Neural crest cell (in vitro differentiated cells): ENCODE measurements around the gene ZBTB5. TPM values are rescaled to one million over a fixed set of nuclear protein-coding genes. Genes with fewer than 3 reads are reported as not detected.
A peak's percentile ranks its signal among the peaks of the same experiment; 100 is the strongest.
"Not testable (repeated sequence)": the region's sequence is repeated elsewhere in the genome, so short reads cannot be mapped to it uniquely, and the experiment has no call there.

Source experiments
- DNase-seq: peaks from one replicate; pipeline ENCODE4 v3.0.0; 2021; ENCODE audit warnings: low read depth, mixed read lengths, low spot score
- H3K27ac Mint-ChIP-seq: one replicate; pipeline ENCODE4 v1.8.0; 2021; ENCODE audit warnings: mild to moderate bottlenecking, mixed read lengths; ENCODE audit not compliant: unreplicated experiment
- H3K27me3 Mint-ChIP-seq: 2 replicates; pipeline ENCODE4 v1.8.0; 2021; ENCODE audit warnings: low read depth, mild to moderate bottlenecking, mixed read lengths
- H3K36me3 Mint-ChIP-seq: 2 replicates; pipeline ENCODE4 v1.8.0; 2021; ENCODE audit warnings: low read depth, mild to moderate bottlenecking, mixed read lengths
- H3K4me1 Mint-ChIP-seq: 2 replicates; pipeline ENCODE4 v1.8.0; 2021; ENCODE audit warnings: mixed read lengths
- H3K4me3 Mint-ChIP-seq: one replicate; pipeline ENCODE4 v1.8.0; 2021; ENCODE audit warnings: mild to moderate bottlenecking, mixed read lengths
- H3K9me3 Mint-ChIP-seq: 2 replicates; pipeline ENCODE4 v1.8.0; 2021; ENCODE audit warnings: mixed read lengths
- CTCF ChIP-seq: fragments of 200-600 bp; sonication (generic); conservative IDR thresholded peaks from 2 replicates; pipeline ENCODE4 v1.5.0; 2021; ENCODE audit warnings: antibody characterized with exemption, mild to moderate bottlenecking
- total RNA-seq: library from RNA; stranded (reverse); gene quantifications from 2 replicates; pipeline ENCODE4 v1.2.1, GENCODE V29; 2021

Gene ZBTB5
- total RNA-seq, 1 donor from 2014 or later = 22.9 TPM

- peak overlapping the region; percentile 90 for H3K27ac Mint-ChIP-seq
- H3K4me3 Mint-ChIP-seq = peak overlapping the region; percentile 4
- no peaks in the 10 kb centered on the region for H3K36me3 Mint-ChIP-seq
- DNase-seq = no peak
- peaks cover 4% of the 10 kb centered on the region for H3K9me3 Mint-ChIP-seq
- H3K27me3 Mint-ChIP-seq = peaks cover 4% of the 10 kb centered on the region
- peaks cover 17% of the 10 kb centered on the region for H3K4me1 Mint-ChIP-seq
- no peak for TF ChIP-seq CTCF
Measured at GRCh38 chr9:37471942-37472684, 6.9 kb upstream of the ZBTB5 start.

GRCh38 chr9:37468620-37469019 is 3.4 kb upstream of the ZBTB5 start:
- no peak for TF ChIP-seq CTCF
- Mint-ChIP-seq H3K27ac (no peak overlapping the region), H3K9me3 (no peaks in the 10 kb centered on the region), H3K27me3 (no peaks in the 10 kb centered on the region), H3K4me3 (peak overlapping the region; percentile 65), H3K36me3 (no peaks in the 10 kb centered on the region), H3K4me1 (peaks cover 42% of the 10 kb centered on the region)
- no peak for DNase-seq

GRCh38 chr9:37467530-37467929 is 2.3 kb upstream of the ZBTB5 start:
- H3K27ac Mint-ChIP-seq, DNase-seq, H3K4me3 Mint-ChIP-seq, H3K9me3 Mint-ChIP-seq, H3K27me3 Mint-ChIP-seq, H3K36me3 Mint-ChIP-seq: not testable (repeated sequence)
- H3K4me1 Mint-ChIP-seq = peaks cover 49% of the 10 kb centered on the region

GRCh38 chr9:37466037-37466709 is 923 bp upstream of the ZBTB5 start:
- Mint-ChIP-seq H3K27ac (peak overlapping the region; percentile 100), H3K27me3 (no peaks in the 10 kb centered on the region), H3K4me1 (peaks cover 44% of the 10 kb centered on the region), H3K36me3 (no peaks in the 10 kb centered on the region), H3K4me3 (peak overlapping the region; percentile 98), H3K9me3 (no peaks in the 10 kb centered on the region)
- DNase-seq = peak; percentile 67
- no peak for TF ChIP-seq CTCF

- H3K36me3 Mint-ChIP-seq = no peaks in the 10 kb centered on the region
- DNase-seq = no peak
- no peak for TF ChIP-seq CTCF
Measured at GRCh38 chr9:37464426-37465248, 613 bp downstream of the ZBTB5 start.

More at GRCh38 chr9:37464426-37465248, 613 bp downstream of the ZBTB5 start:
- Mint-ChIP-seq H3K4me1 (peaks cover 44% of the 10 kb centered on the region), H3K4me3 (peak overlapping the region; percentile 98), H3K27ac (peak overlapping the region; percentile 98), H3K27me3 (no peaks in the 10 kb centered on the region), H3K9me3 (no peaks in the 10 kb centered on the region)
